C4-2B (cell line): ENCODE measurements around the gene CCDC87.

Experiments used
- ZFX ChIP-seq: fragments of 450-650 bp; IDR thresholded peaks from 2 replicates; pipeline ENCODE4 v1.6.1; 2017
- TF ChIP-seq, protein P1 (sequence below): fragments of 450-650 bp; conservative IDR thresholded peaks from 2 replicates; pipeline ENCODE4 v1.5.1; 2017; ENCODE audit warnings: mild to moderate bottlenecking

DNA sequence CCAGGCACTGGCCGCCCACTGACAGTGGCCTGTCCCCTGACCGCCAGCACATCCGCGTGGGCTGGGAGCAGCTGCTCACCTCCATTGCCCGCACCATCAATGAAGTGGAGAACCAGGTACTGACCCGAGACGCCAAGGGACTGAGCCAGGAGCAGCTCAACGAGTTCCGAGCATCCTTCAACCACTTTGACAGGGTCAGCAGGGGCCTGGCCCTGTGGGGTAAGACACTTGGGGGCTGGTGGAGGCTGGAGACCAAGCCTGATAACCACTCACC is 31.0 kb downstream of the CCDC87 start:
- TF ChIP-seq, protein P1, sequence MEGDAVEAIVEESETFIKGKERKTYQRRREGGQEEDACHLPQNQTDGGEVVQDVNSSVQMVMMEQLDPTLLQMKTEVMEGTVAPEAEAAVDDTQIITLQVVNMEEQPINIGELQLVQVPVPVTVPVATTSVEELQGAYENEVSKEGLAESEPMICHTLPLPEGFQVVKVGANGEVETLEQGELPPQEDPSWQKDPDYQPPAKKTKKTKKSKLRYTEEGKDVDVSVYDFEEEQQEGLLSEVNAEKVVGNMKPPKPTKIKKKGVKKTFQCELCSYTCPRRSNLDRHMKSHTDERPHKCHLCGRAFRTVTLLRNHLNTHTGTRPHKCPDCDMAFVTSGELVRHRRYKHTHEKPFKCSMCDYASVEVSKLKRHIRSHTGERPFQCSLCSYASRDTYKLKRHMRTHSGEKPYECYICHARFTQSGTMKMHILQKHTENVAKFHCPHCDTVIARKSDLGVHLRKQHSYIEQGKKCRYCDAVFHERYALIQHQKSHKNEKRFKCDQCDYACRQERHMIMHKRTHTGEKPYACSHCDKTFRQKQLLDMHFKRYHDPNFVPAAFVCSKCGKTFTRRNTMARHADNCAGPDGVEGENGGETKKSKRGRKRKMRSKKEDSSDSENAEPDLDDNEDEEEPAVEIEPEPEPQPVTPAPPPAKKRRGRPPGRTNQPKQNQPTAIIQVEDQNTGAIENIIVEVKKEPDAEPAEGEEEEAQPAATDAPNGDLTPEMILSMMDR = no peak
- no peak for TF ChIP-seq ZFX
